K562 (cell line): Measurements from ENCODE around the gene DUSP10. TPM values are rescaled to one million over a fixed set of nuclear protein-coding genes. Genes with fewer than 3 reads are reported as not detected.
A peak's percentile ranks its signal among the peaks of the same experiment; 100 is the strongest.

Experiments used
- ARID3A ChIP-seq: IDR thresholded peaks from 2 replicates; pipeline ENCODE4 v1.6.1; 2012; ENCODE audit warnings: low read depth, low read length, improper control_type of control experiment, borderline replicate concordance
- MEIS2 ChIP-seq: fragments of 450-650 bp; IDR thresholded peaks from 2 replicates; pipeline ENCODE4 v1.6.1; 2014; ENCODE audit warnings: mild to moderate bottlenecking; ENCODE audit not compliant: partially characterized antibody
- THRB ChIP-seq: fragments of 450-650 bp; formaldehyde crosslinking; conservative IDR thresholded peaks from 2 replicates; pipeline ENCODE4 v1.4.0; 2022; ENCODE audit warnings: mild to moderate bottlenecking, missing genetic modification characterization
- ZBTB40 ChIP-seq, 2 experiments: fragments of 450-650 bp in 1 of 2; sonication (generic) in 1 of 2; formaldehyde crosslinking in 1 of 2; IDR thresholded peaks; 2 replicates each; pipeline versions ENCODE4 v1.7.1 to v1.9.0; 2016 to 2022; ENCODE audit warnings: inconsistent platforms in 1 of 2, mild to moderate bottlenecking in 1 of 2, missing genetic modification reagents in 1 of 2
- ZFP91 ChIP-seq: sonication (generic); formaldehyde crosslinking; IDR thresholded peaks from 2 replicates; pipeline ENCODE4 v1.8.0; 2022; ENCODE audit warnings: mild to moderate bottlenecking, missing genetic modification reagents
- ZMIZ1 ChIP-seq, 2 experiments: fragments of 150-350 bp in 1 of 2; IDR thresholded peaks; 2 replicates each; pipeline ENCODE4 v1.6.1; 2012 to 2016; ENCODE audit warnings: low read depth in 2 of 2, low read length in 2 of 2, mild to moderate bottlenecking in 1 of 2, moderate library complexity in 1 of 2
- ZNF354B ChIP-seq: fragments of 250-450 bp; sonication (Bioruptor Pico); IDR thresholded peaks from 2 replicates; pipeline ENCODE4 v1.4.0; 2020
- polyA plus RNA-seq, 8 experiments: library from polyadenylated mRNA; depleted of rRNA in 4 of 8; stranded (reverse) in 5 of 8; unstranded in 3 of 8; fragments of >200 nt; fragmentation: Nextera tagmentation in 2 of 8; fragmentation: Illumina TruSeq in 1 of 8; extraction: Ambion mirVana in 2 of 8; extraction: Trizol in 1 of 8; gene quantifications; 2 replicates each; pipeline versions ENCODE4 v1.2.1 to v1.2.3, GENCODE V29; 2011 to 2014; ENCODE audit warnings: inconsistent platforms in 1 of 8, missing spikeins in 1 of 8
- total RNA-seq, 7 experiments: library from RNA; depleted of rRNA in 6 of 7; stranded (reverse); fragments of >200 nt in 6 of 7; fragmentation: Illumina TruSeq in 2 of 7; extraction: Trizol in 2 of 7; gene quantifications; 2 replicates each; pipeline versions ENCODE4 v1.2.1 to v1.2.3, GENCODE V29; 2011 to 2021; ENCODE audit warnings: low replicate concordance in 1 of 7

The DUSP10 gene
- total and polyA plus RNA-seq, 9 of the 15 experiments (the other 6 are each of a cell fraction or from before 2014, with no cell fraction given), result 1.7 to 8.3 (median 6.1) TPM

GRCh38 chr1:221715321-221716169 is 26.3 kb downstream of the DUSP10 start (continued):
- no peak for TF ChIP-seq ZMIZ1 (IDR thresholded peaks at IDR 0.05; ENCODE audit: low read depth in 2 of 2, low read length in 2 of 2)
- TF ChIP-seq ZBTB40 (IDR thresholded peaks at IDR 0.05), result no peak
- TF ChIP-seq ZBTB40 (CRISPR knock-in tag; IDR thresholded peaks at IDR 0.05), result no peak
- TF ChIP-seq ZFP91, result peak; percentile 87
- 0 out of 2 replicates have a peak, but pooled peaks have one; percentile 61 for TF ChIP-seq THRB
- peak; percentile 51 for TF ChIP-seq MEIS2
- TF ChIP-seq ARID3A, result no peak
- no peak for TF ChIP-seq ZNF354B
